ENCODE measurements around the gene C7orf33. TPM values are rescaled to one million over a fixed set of nuclear protein-coding genes. Genes with fewer than 3 reads are reported as not detected.

The C7orf33 gene
- total RNA-seq, 1 donor from 2014 or later = not detected

- FAIRE-seq = peak; percentile 5
- Mint-ChIP-seq H3K4me1 (ENCODE audit: low read depth, unreplicated experiment) (peaks cover 11% of the 10 kb centered on the region), H3K4me3 (ENCODE audit: unreplicated experiment) (no peak overlapping the region), H3K36me3 (ENCODE audit: low read depth, unreplicated experiment) (no peaks in the 10 kb centered on the region), H3K9me3 (ENCODE audit: unreplicated experiment) (no peaks in the 10 kb centered on the region), H3K27me3 (ENCODE audit: low read depth, unreplicated experiment) (peaks cover 5% of the 10 kb centered on the region), H3K27ac (ENCODE audit: unreplicated experiment) (peak overlapping the region; percentile 83)
- DNase-seq (ENCODE audit: low read depth) = peak; percentile 81
- Histone ChIP-seq H3K4me1 (ENCODE audit: insufficient read depth, low read length) (peaks cover 12% of the 10 kb centered on the region), H3K36me3 (ENCODE audit: insufficient read depth, low read length) (no peaks in the 10 kb centered on the region), H3K27me3 (ENCODE audit: insufficient read depth, low read length) (no peaks in the 10 kb centered on the region), H2AFZ (ENCODE audit: low read depth, low read length) (no peak overlapping the region), H3K9me3 (ENCODE audit: insufficient read depth, low read depth, low read length) (no peaks in the 10 kb centered on the region), H4K20me1 (ENCODE audit: insufficient read depth, low read length) (no peaks in the 10 kb centered on the region), H3K9ac (ENCODE audit: low read length) (no peak overlapping the region), H3K79me2 (ENCODE audit: insufficient read depth, low read length) (no peaks in the 10 kb centered on the region), H3K27ac (ENCODE audit: low read depth, low read length) (no peak overlapping the region), H3K4me3 (ENCODE audit: insufficient read depth, low read depth, low read length) (no peak overlapping the region), H3K4me2 (ENCODE audit: low read length) (peak overlapping the region; percentile 41)
- TF ChIP-seq EZH2 (IDR thresholded peaks at IDR 0.05; ENCODE audit: insufficient read depth, low read length) = no peak
Observed at GRCh38 chr7:148650232-148650858, 59.8 kb downstream of the C7orf33 start.

GRCh38 chr7:148652773-148653172 is 62.2 kb downstream of the C7orf33 start:
- Histone ChIP-seq H3K4me3 (ENCODE audit: insufficient read depth, low read depth, low read length) (no peak overlapping the region), H3K4me2 (ENCODE audit: low read length) (no peak overlapping the region), H3K4me1 (ENCODE audit: insufficient read depth, low read length) (peaks cover 12% of the 10 kb centered on the region), H2AFZ (ENCODE audit: low read depth, low read length) (no peak overlapping the region), H3K79me2 (ENCODE audit: insufficient read depth, low read length) (no peaks in the 10 kb centered on the region), H3K9me3 (ENCODE audit: insufficient read depth, low read depth, low read length) (no peaks in the 10 kb centered on the region), H3K27ac (ENCODE audit: low read depth, low read length) (no peak overlapping the region), H4K20me1 (ENCODE audit: insufficient read depth, low read length) (no peaks in the 10 kb centered on the region), H3K36me3 (ENCODE audit: insufficient read depth, low read length) (no peaks in the 10 kb centered on the region), H3K9ac (ENCODE audit: low read length) (no peak overlapping the region), H3K27me3 (ENCODE audit: insufficient read depth, low read length) (no peaks in the 10 kb centered on the region)
- Mint-ChIP-seq H3K4me3 (ENCODE audit: unreplicated experiment) (no peak overlapping the region), H3K4me1 (ENCODE audit: low read depth, unreplicated experiment) (peaks cover 11% of the 10 kb centered on the region), H3K27ac (ENCODE audit: unreplicated experiment) (no peak overlapping the region), H3K9me3 (ENCODE audit: unreplicated experiment) (no peaks in the 10 kb centered on the region), H3K36me3 (ENCODE audit: low read depth, unreplicated experiment) (no peaks in the 10 kb centered on the region), H3K27me3 (ENCODE audit: low read depth, unreplicated experiment) (no peaks in the 10 kb centered on the region)
- TF ChIP-seq EZH2 (IDR thresholded peaks at IDR 0.05; ENCODE audit: insufficient read depth, low read length) (no peak), CTCF (IDR thresholded peaks at IDR 0.05; ENCODE audit: insufficient read depth, low read depth, low read length) (no peak)
- FAIRE-seq (no peak), DNase-seq (ENCODE audit: low read depth) (no peak)

GRCh38 chr7:148657929-148658328 is 67.4 kb downstream of the C7orf33 start:
- no peak for FAIRE-seq
- Mint-ChIP-seq H3K4me3 (ENCODE audit: unreplicated experiment) (no peak overlapping the region), H3K27me3 (ENCODE audit: low read depth, unreplicated experiment) (no peaks in the 10 kb centered on the region), H3K4me1 (ENCODE audit: low read depth, unreplicated experiment) (peaks cover 3% of the 10 kb centered on the region), H3K9me3 (ENCODE audit: unreplicated experiment) (no peaks in the 10 kb centered on the region), H3K27ac (ENCODE audit: unreplicated experiment) (no peak overlapping the region), H3K36me3 (ENCODE audit: low read depth, unreplicated experiment) (no peaks in the 10 kb centered on the region)
- no peak overlapping the region for H3K9ac ChIP-seq (ENCODE audit: low read length)
- no peak overlapping the region for H3K4me3 ChIP-seq (ENCODE audit: insufficient read depth, low read depth, low read length)
- no peak overlapping the region for H3K4me2 ChIP-seq (ENCODE audit: low read length)
- no peaks in the 10 kb centered on the region for H4K20me1 ChIP-seq (ENCODE audit: insufficient read depth, low read length)
- TF ChIP-seq CTCF (IDR thresholded peaks at IDR 0.05; ENCODE audit: insufficient read depth, low read depth, low read length) = no peak
- TF ChIP-seq EZH2 (IDR thresholded peaks at IDR 0.05; ENCODE audit: insufficient read depth, low read length) = no peak
- no peaks in the 10 kb centered on the region for H3K27me3 ChIP-seq (ENCODE audit: insufficient read depth, low read length)
- H3K36me3 ChIP-seq (ENCODE audit: insufficient read depth, low read length) = no peaks in the 10 kb centered on the region
- no peaks in the 10 kb centered on the region for H3K4me1 ChIP-seq (ENCODE audit: insufficient read depth, low read length)
- H3K79me2 ChIP-seq (ENCODE audit: insufficient read depth, low read length) = no peaks in the 10 kb centered on the region
- no peak overlapping the region for H3K27ac ChIP-seq (ENCODE audit: low read depth, low read length)
- no peak for DNase-seq (ENCODE audit: low read depth)
- H2AFZ ChIP-seq (ENCODE audit: low read depth, low read length) = no peak overlapping the region
- no peaks in the 10 kb centered on the region for H3K9me3 ChIP-seq (ENCODE audit: insufficient read depth, low read depth, low read length)
